GM13976 (cell line): ENCODE results near the gene PRSS53.
"Not testable (repeated sequence)": the region's sequence is repeated elsewhere in the genome, so short reads cannot be mapped to it uniquely, and the experiment has no call there.

Experiments used
- DNase-seq: peaks from one replicate; pipeline ENCODE4 v3.0.0; 2012; ENCODE audit warnings: low spot score
- CTCF ChIP-seq: IDR thresholded peaks from 2 replicates; pipeline ENCODE4 v1.5.1; 2012; ENCODE audit warnings: borderline replicate concordance, mild to moderate bottlenecking; ENCODE audit not compliant: insufficient read depth; ENCODE audit errors: extremely low read depth, missing control alignments, control extremely low read depth
- in situ Hi-C: fragments of 300-500 bp; cut with MboI; formaldehyde crosslinking; loops from one replicate; pipeline ENCODE4 v1.12.0; 2022; ENCODE audit warnings: low sequenced_read_pairs, mixed read lengths, inconsistent platforms; ENCODE audit not compliant: unreplicated experiment

The PRSS53 gene

GRCh38 chr16:31088459-31089183 lies at the start of gene PRSS53:
TSS of gene PRSS53 (minus strand) at chr16:31088943. CDS start at chr16:31088809, 134 bp downstream.
- in situ Hi-C loops = no loop called here
- TF ChIP-seq CTCF = no peak
- no peak for DNase-seq

- DNase-seq, in situ Hi-C loops: not testable (repeated sequence)
Observed at GRCh38 chr16:31136822-31137499, 48.2 kb upstream of the PRSS53 start.

GRCh38 chr16:31136287-31136662 lies 47.5 kb upstream of the PRSS53 start:
- TF ChIP-seq CTCF = no peak
- no peak for DNase-seq
- in situ Hi-C loops = no loop called here

GRCh38 chr16:31135535-31136286 lies 47.0 kb upstream of the PRSS53 start, which contains the start of gene PRSS8:
TSS of gene PRSS8 (minus strand) at chr16:31135727. CDS start at chr16:31135498, 229 bp downstream.
- in situ Hi-C loops = no loop called here
- no peak for TF ChIP-seq CTCF
- DNase-seq = no peak

GRCh38 chr16:31134625-31135534 lies 46.1 kb upstream of the PRSS53 start:
- in situ Hi-C loops = no loop called here
- no peak for TF ChIP-seq CTCF
- no peak for DNase-seq

- DNase-seq = no peak
- no peak for TF ChIP-seq CTCF
- in situ Hi-C loops = no loop called here
Observed at GRCh38 chr16:31134091-31134571, 45.4 kb upstream of the PRSS53 start.
